SK-N-SH treated with all-trans-retinoic acid at 6 μM for 48 hours (cell line): Measurements from ENCODE around the gene PKP4.

Experiments used
- ATAC-seq: fragments of 200-7000 bp; cut with Tn5 transposase; 3 replicates; pipeline ENCODE4 v1.9.1; 2020; ENCODE audit warnings: mild to moderate bottlenecking, moderate library complexity
- ARNTL ChIP-seq: fragments of 450-650 bp; formaldehyde crosslinking; IDR thresholded peaks from 2 replicates; pipeline ENCODE4 v1.5.0; 2020; ENCODE audit warnings: low read depth, mild to moderate bottlenecking, moderate library complexity, borderline replicate concordance
- BACH2 ChIP-seq: fragments of 250-450 bp; sonication (Bioruptor Pico); IDR thresholded peaks from 2 replicates; pipeline ENCODE4 v1.9.0; 2021; ENCODE audit warnings: mild to moderate bottlenecking, borderline replicate concordance
- CREB5 ChIP-seq: fragments of 250-450 bp; sonication (Bioruptor Pico); IDR thresholded peaks from 2 replicates; pipeline ENCODE4 v1.5.1; 2020; ENCODE audit warnings: low read depth, mild to moderate bottlenecking, moderate library complexity
- CSDC2 ChIP-seq: fragments of 250-450 bp; sonication (Bioruptor Pico); IDR thresholded peaks from 2 replicates; pipeline ENCODE4 v1.5.0; 2020; ENCODE audit warnings: mild to moderate bottlenecking, moderate library complexity
- CSRNP3 ChIP-seq: fragments of 250-450 bp; sonication (Bioruptor Pico); IDR thresholded peaks from 2 replicates; pipeline ENCODE4 v1.5.1; 2021; ENCODE audit warnings: mild to moderate bottlenecking, moderate library complexity
- GLIS3 ChIP-seq: fragments of 250-450 bp; sonication (Bioruptor Pico); IDR thresholded peaks from 2 replicates; pipeline ENCODE4 v1.5.0; 2020; ENCODE audit warnings: mild to moderate bottlenecking, moderate library complexity
- ISL1 ChIP-seq: fragments of 250-450 bp; sonication (Bioruptor Pico); IDR thresholded peaks from 2 replicates; pipeline ENCODE4 v2.1.2; 2022; ENCODE audit warnings: mild to moderate bottlenecking, moderate library complexity
- OSR1 ChIP-seq: fragments of 250-450 bp; sonication (Bioruptor Pico); IDR thresholded peaks from 2 replicates; pipeline ENCODE4 v1.8.0; 2022; ENCODE audit warnings: moderate library complexity, mild to moderate bottlenecking, inconsistent platforms
- PATZ1 ChIP-seq: fragments of 250-450 bp; sonication (Bioruptor Pico); IDR thresholded peaks from 2 replicates; pipeline ENCODE4 v1.8.0; 2020; ENCODE audit warnings: mild to moderate bottlenecking, moderate library complexity, borderline replicate concordance
- PPARA ChIP-seq: fragments of 250-450 bp; sonication (Bioruptor Pico); IDR thresholded peaks from 2 replicates; pipeline ENCODE4 v1.5.0; 2020; ENCODE audit warnings: mild to moderate bottlenecking, borderline replicate concordance
- RARB ChIP-seq: fragments of 250-450 bp; sonication (Bioruptor Pico); IDR thresholded peaks from 2 replicates; pipeline ENCODE4 v1.8.0; 2021; ENCODE audit warnings: mild to moderate bottlenecking, moderate library complexity
- SNAI2 ChIP-seq: fragments of 250-450 bp; sonication (Bioruptor Pico); IDR thresholded peaks from 2 replicates; pipeline ENCODE4 v1.5.0; 2020; ENCODE audit warnings: mild to moderate bottlenecking, moderate library complexity
- TCF4 ChIP-seq: fragments of 250-450 bp; sonication (Bioruptor Pico); IDR thresholded peaks from 2 replicates; pipeline ENCODE4 v1.8.0; 2021; ENCODE audit warnings: mild to moderate bottlenecking, moderate library complexity, borderline replicate concordance
- TOX ChIP-seq: fragments of 250-450 bp; sonication (Bioruptor Pico); IDR thresholded peaks from 2 replicates; pipeline ENCODE4 v1.8.0; 2021; ENCODE audit warnings: mild to moderate bottlenecking, moderate library complexity, borderline replicate concordance
- TSHZ2 ChIP-seq: fragments of 250-450 bp; sonication (Bioruptor Pico); IDR thresholded peaks from 2 replicates; pipeline ENCODE4 v1.5.0; 2020; ENCODE audit warnings: mild to moderate bottlenecking, moderate library complexity
- ZC3H10 ChIP-seq: fragments of 250-450 bp; sonication (Bioruptor Pico); IDR thresholded peaks from 2 replicates; pipeline ENCODE4 v1.5.1; 2021; ENCODE audit warnings: mild to moderate bottlenecking, moderate library complexity
- ZFP3 ChIP-seq: fragments of 250-450 bp; sonication (Bioruptor Pico); IDR thresholded peaks from 2 replicates; pipeline ENCODE4 v1.5.0; 2020; ENCODE audit warnings: mild to moderate bottlenecking, moderate library complexity
- ZFP30 ChIP-seq: fragments of 450-650 bp; formaldehyde crosslinking; IDR thresholded peaks from 2 replicates; pipeline ENCODE4 v1.5.0; 2022; ENCODE audit warnings: mild to moderate bottlenecking, moderate library complexity
- ZNF565 ChIP-seq: fragments of 450-650 bp; formaldehyde crosslinking; conservative IDR thresholded peaks from 2 replicates; pipeline ENCODE4 v1.5.0; 2020; ENCODE audit warnings: low read depth, mild to moderate bottlenecking, moderate library complexity
- ZNF70 ChIP-seq: fragments of 450-650 bp; formaldehyde crosslinking; IDR thresholded peaks from 2 replicates; pipeline ENCODE4 v1.5.0; 2020; ENCODE audit warnings: mild to moderate bottlenecking, moderate library complexity
- ZNF8 ChIP-seq: fragments of 450-650 bp; formaldehyde crosslinking; IDR thresholded peaks from 2 replicates; pipeline ENCODE4 v1.5.0; 2020; ENCODE audit warnings: mild to moderate bottlenecking, moderate library complexity

Gene PKP4

GRCh38 chr2:158668001-158668765 lies 211.4 kb downstream of the PKP4 start:
- TF ChIP-seq CSDC2 (no peak), ZFP30 (CRISPR knock-in tag) (no peak), PATZ1 (no peak)

GRCh38 chr2:158670292-158670691 lies 213.5 kb downstream of the PKP4 start:
- no peak for ATAC-seq

More at GRCh38 chr2:158668001-158668765, 211.4 kb downstream of the PKP4 start:
- no peak for ATAC-seq

GRCh38 chr2:158671360-158672245 lies 214.9 kb downstream of the PKP4 start:
- TF ChIP-seq ISL1 (CRISPR knock-in tag) (0 out of 2 replicates have a peak, but pooled peaks have one; percentile 23), ZC3H10 (CRISPR knock-in tag) (no peak), ZNF565 (CRISPR knock-in tag) (no peak)

More at GRCh38 chr2:158670292-158670691, 213.5 kb downstream of the PKP4 start:
- no peak for TF ChIP-seq ISL1 (CRISPR knock-in tag)
- TF ChIP-seq ZNF8 (CRISPR knock-in tag): no peak
- TF ChIP-seq ARNTL (CRISPR knock-in tag): no peak
- TF ChIP-seq TCF4 (CRISPR knock-in tag): no peak
- TF ChIP-seq GLIS3 (CRISPR knock-in tag): no peak
- no peak for TF ChIP-seq OSR1 (CRISPR knock-in tag)
- no peak for TF ChIP-seq CREB5
- TF ChIP-seq ZFP3 (CRISPR knock-in tag): no peak
- TF ChIP-seq CSDC2: no peak
- TF ChIP-seq PATZ1: no peak
- no peak for TF ChIP-seq ZC3H10 (CRISPR knock-in tag)
- TF ChIP-seq ZFP30 (CRISPR knock-in tag): no peak
- TF ChIP-seq TOX (CRISPR knock-in tag): no peak
- TF ChIP-seq CSRNP3 (CRISPR knock-in tag): no peak
- no peak for TF ChIP-seq PPARA (CRISPR knock-in tag)
- TF ChIP-seq ZNF565 (CRISPR knock-in tag): no peak
- TF ChIP-seq SNAI2 (CRISPR knock-in tag): no peak
- TF ChIP-seq BACH2 (CRISPR knock-in tag): no peak
- TF ChIP-seq ZNF70 (CRISPR knock-in tag): no peak
- TF ChIP-seq RARB (CRISPR knock-in tag): no peak
- TF ChIP-seq, all 23 proteins: peak for 0

GRCh38 chr2:158676295-158676694 lies 219.5 kb downstream of the PKP4 start:
- ATAC-seq: no peak
- no peak for TF ChIP-seq RARB (CRISPR knock-in tag)
- no peak for TF ChIP-seq CSDC2
- no peak for TF ChIP-seq PATZ1
- no peak for TF ChIP-seq TSHZ2 (CRISPR knock-in tag)
- no peak for TF ChIP-seq ZNF70 (CRISPR knock-in tag)
- no peak for TF ChIP-seq PPARA (CRISPR knock-in tag)
- TF ChIP-seq CSRNP3 (CRISPR knock-in tag): no peak
- TF ChIP-seq ZNF565 (CRISPR knock-in tag): no peak

More at GRCh38 chr2:158671360-158672245, 214.9 kb downstream of the PKP4 start:
- ATAC-seq: no peak
